B cell (primary cell): ENCODE data around the gene DAAM2. TPM values are rescaled to one million over a fixed set of nuclear protein-coding genes. Genes with fewer than 3 reads are reported as not detected.

ENCODE experiments used
- ATAC-seq: fragments of 200-7000 bp; cut with Tn5 transposase; one replicate; pipeline ENCODE4 v1.10.0; 2021; ENCODE audit warnings: low read depth, mild to moderate bottlenecking, moderate number of reproducible peaks, moderate library complexity
- CTCF ChIA-PET: fragments of 350-600 bp; sonication (Branson Sonifier 250); formaldehyde crosslinking; loops from one replicate; lab custom pipeline; 2021; ENCODE audit warnings: antibody characterized with exemption, inconsistent platforms; lab: Charles Lee
- POLR2A ChIA-PET: fragments of 350-600 bp; sonication (Branson Sonifier 250); formaldehyde crosslinking; loops from one replicate; lab custom pipeline; 2021; ENCODE audit warnings: antibody characterized with exemption; lab: Charles Lee
- DNase-seq: peaks from one replicate; pipeline ENCODE4 v3.0.0; 2013
- H2AFZ ChIP-seq: 2 replicates; pipeline ENCODE4 v1.6.1; 2012; ENCODE audit warnings: mild to moderate bottlenecking, low read depth, low read length; ENCODE audit not compliant: insufficient read depth, poor library complexity, severe bottlenecking
- H3K27ac ChIP-seq, 2 donors: 1 replicate in 1 of 2; 2 replicates in 1 of 2; pipeline ENCODE4 v1.5.1; 2012 to 2013; ENCODE audit warnings: low read length in 2 of 2, mild to moderate bottlenecking in 2 of 2, moderate library complexity in 1 of 2
- H3K27me3 ChIP-seq, 4 experiments: fragments of 200-600 bp in 1 of 4; sonication (generic) in 1 of 4; replicated peaks in 1 of 4; 1 replicate in 2 of 4; 2 replicates in 2 of 4; pipeline versions ENCODE4 v1.6.1 to v1.7.0; 2013 to 2016; ENCODE audit warnings: low read length in 3 of 4, mild to moderate bottlenecking in 2 of 4, mixed read lengths in 1 of 4, moderate library complexity in 1 of 4; ENCODE audit not compliant: insufficient read depth in 4 of 4, control insufficient read depth in 3 of 4; ENCODE audit errors: control extremely low read depth in 1 of 4
- H3K36me3 ChIP-seq, 2 experiments: replicated peaks in 1 of 2; 1 replicate in 1 of 2; 2 replicates in 1 of 2; pipeline versions ENCODE4 v1.6.1 to v1.7.1; 2013; ENCODE audit warnings: low read length in 1 of 2; ENCODE audit not compliant: insufficient read depth in 2 of 2, control insufficient read depth in 1 of 2; ENCODE audit errors: control extremely low read depth in 1 of 2, extremely low read depth in 1 of 2
- H3K4me1 ChIP-seq, 2 donors: fragments of 200-600 bp in 1 of 2; sonication (generic) in 1 of 2; 1 replicate in 1 of 2; 2 replicates in 1 of 2; pipeline versions ENCODE4 v1.5.1 to v1.6.1; 2013 to 2017; ENCODE audit warnings: low read length in 2 of 2; ENCODE audit not compliant: control insufficient read depth in 2 of 2, insufficient read depth in 2 of 2
- H3K4me2 ChIP-seq: replicated peaks from 2 replicates; pipeline ENCODE3; 2012; ENCODE audit warnings: mild to moderate bottlenecking, low read depth, low read length; ENCODE audit not compliant: poor library complexity, severe bottlenecking
- H3K4me3 ChIP-seq, 5 experiments: fragments of 200-600 bp in 1 of 5; sonication (generic) in 1 of 5; 1 replicate in 3 of 5; 2 replicates in 2 of 5; pipeline versions ENCODE4 v1.5.1 to v1.7.0; 2011 to 2016; ENCODE audit warnings: low read length in 4 of 5, mild to moderate bottlenecking in 4 of 5, low read depth in 2 of 5, control low read depth in 1 of 5, moderate library complexity in 1 of 5; ENCODE audit not compliant: insufficient read depth in 1 of 5; ENCODE audit errors: control extremely low read depth in 1 of 5, extremely low read depth in 1 of 5
- H3K79me2 ChIP-seq: fragments of 200-600 bp; sonication (generic); one replicate; pipeline ENCODE4 v1.6.0; 2016; ENCODE audit warnings: low read length; ENCODE audit not compliant: control insufficient read depth, insufficient read depth
- H3K9ac ChIP-seq: fragments of 200-600 bp; sonication (generic); 2 replicates; pipeline ENCODE4 v1.6.1; 2017; ENCODE audit warnings: mild to moderate bottlenecking, low read length, moderate library complexity
- H3K9me3 ChIP-seq, 3 donors: one replicate each; pipeline versions ENCODE4 v1.6.1 to v1.7.1; 2013; ENCODE audit warnings: low read length in 2 of 3; ENCODE audit not compliant: control insufficient read depth in 2 of 3, insufficient read depth in 1 of 3; ENCODE audit errors: control extremely low read depth in 1 of 3
- H4K20me1 ChIP-seq: 2 replicates; pipeline ENCODE4 v1.6.0; 2012; ENCODE audit warnings: mild to moderate bottlenecking, low read length; ENCODE audit not compliant: insufficient read depth, control insufficient read depth, poor library complexity, severe bottlenecking
- H3K27ac Mint-ChIP-seq: one replicate; pipeline ENCODE4 v1.8.0; 2021; ENCODE audit warnings: mixed read lengths
- H3K27me3 Mint-ChIP-seq: one replicate; pipeline ENCODE4 v1.8.0; 2021; ENCODE audit warnings: mixed read lengths
- H3K4me1 Mint-ChIP-seq: one replicate; pipeline ENCODE4 v1.8.0; 2021; ENCODE audit warnings: mixed read lengths
- H3K4me3 Mint-ChIP-seq: one replicate; pipeline ENCODE4 v1.8.0; 2021; ENCODE audit warnings: mixed read lengths
- H3K9me3 Mint-ChIP-seq: one replicate; pipeline ENCODE4 v1.8.0; 2022; ENCODE audit warnings: mixed read lengths; ENCODE audit not compliant: insufficient read depth
- EZH2 ChIP-seq: IDR thresholded peaks from 2 replicates; pipeline ENCODE4 v1.6.1; 2012; ENCODE audit warnings: borderline replicate concordance, low read depth, mild to moderate bottlenecking, moderate library complexity, low read length; ENCODE audit not compliant: insufficient read depth, poor library complexity, severe bottlenecking
- WGBS: methylation state at CpG from one replicate; pipeline ENCODE4 v1.1.5; 2013; ENCODE audit warnings: missing lambda C conversion rate; ENCODE audit not compliant: insufficient coverage; 5-methylcytosine and 5-hydroxymethylcytosine counted together
- intact Hi-C: fragments of 100-400 bp; cut with micrococcal nuclease; formaldehyde crosslinking; loops from one replicate; pipeline ENCODE4 v1.10.0; 2022
- polyA minus RNA-seq: library from RNA; depleted of rRNA, polyadenylated mRNA; stranded (reverse); fragments of >200 nt; gene quantifications from 2 replicates; pipeline ENCODE4 v1.2.3, GENCODE V29; 2012
- polyA plus RNA-seq: library from polyadenylated mRNA; depleted of rRNA; stranded (reverse); fragments of >200 nt; gene quantifications from 2 replicates; pipeline ENCODE4 v1.2.3, GENCODE V29; 2012
- total RNA-seq, 2 donors: library from RNA; stranded (reverse); fragments of 120-200 nt in 1 of 2; gene quantifications; 1 replicate in 1 of 2; 2 replicates in 1 of 2; pipeline versions ENCODE4 v1.2.3 to v1.2.4, GENCODE V29; 2013 to 2022
- TF ChIP-seq, protein P1 (sequence below): fragments of 200-600 bp; IDR thresholded peaks from one replicate; pipeline ENCODE4 v1.8.0; 2022; ENCODE audit warnings: antibody characterized with exemption, mild to moderate bottlenecking

DAAM2 gene
- total RNA-seq: not detected in 2 replicates
- 0.56 TPM for total RNA-seq (2013)
- polyA plus RNA-seq: not detected in 2 replicates
- not detected in 2 replicates for polyA minus RNA-seq

DNA sequence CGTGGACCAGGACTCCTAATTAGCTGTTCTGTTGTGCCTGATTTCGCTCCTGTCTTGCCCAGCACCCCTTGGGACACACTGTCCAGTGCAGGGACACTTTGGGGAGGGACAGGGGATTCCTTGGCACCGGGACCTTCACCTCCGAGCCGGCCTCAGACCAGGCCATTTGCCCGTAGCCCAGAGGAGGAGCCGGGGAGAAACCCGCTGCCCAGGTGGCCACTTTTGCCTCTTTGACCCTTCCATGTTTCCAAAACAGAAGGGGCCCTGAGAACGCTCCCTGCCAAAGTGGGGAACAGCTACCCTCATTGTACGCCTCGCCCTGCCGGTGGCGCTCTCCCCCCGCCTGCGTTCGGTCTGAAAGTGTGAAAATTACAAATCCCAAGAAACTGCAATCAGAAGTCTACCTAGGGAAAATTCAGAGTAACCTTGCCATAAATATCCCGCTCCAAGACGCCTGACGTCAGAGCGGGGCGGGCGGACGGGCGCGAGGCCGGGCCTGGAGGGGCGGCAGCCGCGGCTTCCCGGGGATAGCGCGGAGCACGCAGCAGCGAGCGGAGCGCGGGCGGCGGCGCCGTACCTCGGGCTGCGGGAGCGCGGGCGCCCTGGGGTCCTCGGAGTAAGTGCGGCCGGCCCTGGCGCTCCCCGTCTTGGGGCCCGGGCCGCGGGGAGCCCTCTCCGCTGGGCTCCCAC lies at the start of gene DAAM2:
DAAM2 (plus strand) TSS at position 527 of the 690 bp plus-strand sequence. CDS start 63,927 bp downstream, outside the sequence.
- Histone ChIP-seq H3K79me2 (no peaks in the 10 kb centered on the region), H3K27ac (no peak within 1 kb of the TSS), H3K27me3 (peaks cover 0 to 29% (median 16%) of the 10 kb centered on the region in 4 experiments), H2AFZ (no peak within 1 kb of the TSS), H3K4me3 (no peak within 1 kb of the TSS), H3K36me3 (no peaks in the 10 kb centered on the region), H3K9me3 (no peaks in the 10 kb centered on the region), H3K4me2 (no peak within 1 kb of the TSS), H3K4me1 (peaks cover 0 to 3% of the 10 kb centered on the region in 2 donors), H4K20me1 (no peaks in the 10 kb centered on the region), H3K9ac (no peak within 1 kb of the TSS)
- no peak within 1 kb of the TSS for H3K4me3 Mint-ChIP-seq
- no peak within 1 kb of the TSS for H3K27ac Mint-ChIP-seq
- TF ChIP-seq, protein P1, sequence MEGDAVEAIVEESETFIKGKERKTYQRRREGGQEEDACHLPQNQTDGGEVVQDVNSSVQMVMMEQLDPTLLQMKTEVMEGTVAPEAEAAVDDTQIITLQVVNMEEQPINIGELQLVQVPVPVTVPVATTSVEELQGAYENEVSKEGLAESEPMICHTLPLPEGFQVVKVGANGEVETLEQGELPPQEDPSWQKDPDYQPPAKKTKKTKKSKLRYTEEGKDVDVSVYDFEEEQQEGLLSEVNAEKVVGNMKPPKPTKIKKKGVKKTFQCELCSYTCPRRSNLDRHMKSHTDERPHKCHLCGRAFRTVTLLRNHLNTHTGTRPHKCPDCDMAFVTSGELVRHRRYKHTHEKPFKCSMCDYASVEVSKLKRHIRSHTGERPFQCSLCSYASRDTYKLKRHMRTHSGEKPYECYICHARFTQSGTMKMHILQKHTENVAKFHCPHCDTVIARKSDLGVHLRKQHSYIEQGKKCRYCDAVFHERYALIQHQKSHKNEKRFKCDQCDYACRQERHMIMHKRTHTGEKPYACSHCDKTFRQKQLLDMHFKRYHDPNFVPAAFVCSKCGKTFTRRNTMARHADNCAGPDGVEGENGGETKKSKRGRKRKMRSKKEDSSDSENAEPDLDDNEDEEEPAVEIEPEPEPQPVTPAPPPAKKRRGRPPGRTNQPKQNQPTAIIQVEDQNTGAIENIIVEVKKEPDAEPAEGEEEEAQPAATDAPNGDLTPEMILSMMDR: no peak
- TF ChIP-seq EZH2: no peak
- peaks cover 57% of the 10 kb centered on the region for H3K27me3 Mint-ChIP-seq
- DNase-seq: no peak
- ChIA-PET CTCF (interaction anchor here (0.7 kb wide), 1 partner anchor 206 kb away, joined by 3 read pairs; no protein-coding TSS in a partner anchor), POLR2A (no interaction called here)
- 9% methylated on average over 54 of the region's 55 CpGs for whole genome bisulfite sequencing
- intact Hi-C loops: no loop called here
- no peaks in the 10 kb centered on the region for H3K9me3 Mint-ChIP-seq
- no peak for ATAC-seq
- no peaks in the 10 kb centered on the region for H3K4me1 Mint-ChIP-seq

- peaks cover 0 to 5% (median 0%) of the 10 kb centered on the region in 3 donors for H3K9me3 ChIP-seq
- TF ChIP-seq, protein P1: no peak
- TF ChIP-seq EZH2: no peak
- Mint-ChIP-seq H3K27me3 (peaks cover 10% of the 10 kb centered on the region), H3K27ac (no peak overlapping the region), H3K4me3 (no peak overlapping the region), H3K9me3 (peaks cover 3% of the 10 kb centered on the region), H3K4me1 (no peaks in the 10 kb centered on the region)
- WGBS: no CpG with 5 or more reads among the region's 3 CpGs
- ChIA-PET POLR2A (no interaction called here), CTCF (no interaction called here)
- no peaks in the 10 kb centered on the region for H3K27me3 ChIP-seq
- H4K20me1 ChIP-seq: no peaks in the 10 kb centered on the region
- no peak for ATAC-seq
- no peaks in the 10 kb centered on the region for H3K4me1 ChIP-seq
- no peaks in the 10 kb centered on the region for H3K79me2 ChIP-seq
- H3K36me3 ChIP-seq: no peaks in the 10 kb centered on the region
- H3K4me2 ChIP-seq: no peak overlapping the region
- H2AFZ ChIP-seq: no peak overlapping the region
- H3K4me3 ChIP-seq: no peak overlapping the region
- H3K27ac ChIP-seq: no peak overlapping the region
- no peak overlapping the region for H3K9ac ChIP-seq
- no peak for DNase-seq
- intact Hi-C loops: no loop called here
Observed at GRCh38 chr6:39746795-39747194, 45.4 kb upstream of the DAAM2 start.
